ENCODE data around the gene TSSK3. TPM values are rescaled to one million over a fixed set of nuclear protein-coding genes. Genes with fewer than 3 reads are reported as not detected.

Gene TSSK3
- polyA plus RNA-seq, 1 donor (not counting 4 experiments of a cell fraction or from before 2014, with no cell fraction given), result 0.14 TPM

DNA sequence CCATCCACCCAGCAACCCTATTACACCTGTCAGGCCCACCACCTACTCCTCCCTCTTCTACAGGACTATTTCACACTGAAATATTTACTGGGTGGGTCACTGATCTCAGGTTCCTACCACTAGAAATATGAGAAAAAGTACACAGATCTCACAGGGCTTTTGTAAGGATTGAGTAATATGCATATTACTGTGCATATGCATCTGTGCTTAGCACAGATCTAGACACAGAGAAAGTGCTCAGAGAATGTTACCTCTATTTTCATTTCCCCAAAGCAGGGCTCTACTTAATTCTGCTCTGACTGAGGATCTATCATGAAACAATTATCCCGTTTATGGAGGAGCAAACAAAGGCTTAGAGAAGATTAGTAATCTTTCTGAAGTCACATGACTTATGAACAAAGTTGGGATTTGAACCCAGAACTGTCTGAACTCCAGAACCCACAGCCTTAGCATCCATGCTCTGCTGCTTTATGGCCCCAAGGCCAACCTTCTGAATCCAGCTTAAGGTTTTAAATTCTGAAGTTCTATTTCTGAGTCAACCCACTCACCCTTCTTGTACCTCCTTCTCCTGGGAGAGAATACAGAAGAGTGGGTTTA lies 11.8 kb downstream of the TSSK3 start:
- Histone ChIP-seq H4K20me1 (ENCODE audit: control insufficient read depth, extremely low read depth, insufficient read depth, low read length) (no peaks in the 10 kb centered on the region), H3K9ac (ENCODE audit: control insufficient read depth, extremely low read depth, insufficient read depth, low read length) (no peak overlapping the region), H3K36me3 (ENCODE audit: control insufficient read depth in 2 of 2, extremely low read depth in 1 of 2, insufficient read depth in 2 of 2, low read length in 2 of 2) (peaks cover 46 to 54% of the 10 kb centered on the region in 2 experiments), H3K4me3 (ENCODE audit: control insufficient read depth in 2 of 3, extremely low read depth in 1 of 3, insufficient read depth in 2 of 3, low read depth in 1 of 3, low read length in 3 of 3) (no peak overlapping the region), H3K27ac (ENCODE audit: control insufficient read depth, insufficient read depth, low read length) (no peak overlapping the region), H3K9me1 (ENCODE audit: control insufficient read depth, extremely low read depth, insufficient read depth, low read length) (no peaks in the 10 kb centered on the region), H2AFZ (ENCODE audit: control insufficient read depth, low read length) (no peak overlapping the region), H3K4me2 (ENCODE audit: control insufficient read depth, extremely low read depth, insufficient read depth, low read depth, low read length) (no peak overlapping the region), H3K9me3 (ENCODE audit: control insufficient read depth, low read depth, low read length) (no peaks in the 10 kb centered on the region), H3K4me1 (ENCODE audit: control insufficient read depth, extremely low read depth, insufficient read depth, low read length) (no peaks in the 10 kb centered on the region), H3K79me2 (ENCODE audit: control insufficient read depth, insufficient read depth, low read length) (no peaks in the 10 kb centered on the region), H3K27me3 (ENCODE audit: control insufficient read depth, extremely low read depth, insufficient read depth, low read length) (no peaks in the 10 kb centered on the region)
- TF ChIP-seq, protein P1, sequence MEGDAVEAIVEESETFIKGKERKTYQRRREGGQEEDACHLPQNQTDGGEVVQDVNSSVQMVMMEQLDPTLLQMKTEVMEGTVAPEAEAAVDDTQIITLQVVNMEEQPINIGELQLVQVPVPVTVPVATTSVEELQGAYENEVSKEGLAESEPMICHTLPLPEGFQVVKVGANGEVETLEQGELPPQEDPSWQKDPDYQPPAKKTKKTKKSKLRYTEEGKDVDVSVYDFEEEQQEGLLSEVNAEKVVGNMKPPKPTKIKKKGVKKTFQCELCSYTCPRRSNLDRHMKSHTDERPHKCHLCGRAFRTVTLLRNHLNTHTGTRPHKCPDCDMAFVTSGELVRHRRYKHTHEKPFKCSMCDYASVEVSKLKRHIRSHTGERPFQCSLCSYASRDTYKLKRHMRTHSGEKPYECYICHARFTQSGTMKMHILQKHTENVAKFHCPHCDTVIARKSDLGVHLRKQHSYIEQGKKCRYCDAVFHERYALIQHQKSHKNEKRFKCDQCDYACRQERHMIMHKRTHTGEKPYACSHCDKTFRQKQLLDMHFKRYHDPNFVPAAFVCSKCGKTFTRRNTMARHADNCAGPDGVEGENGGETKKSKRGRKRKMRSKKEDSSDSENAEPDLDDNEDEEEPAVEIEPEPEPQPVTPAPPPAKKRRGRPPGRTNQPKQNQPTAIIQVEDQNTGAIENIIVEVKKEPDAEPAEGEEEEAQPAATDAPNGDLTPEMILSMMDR (optimal IDR thresholded peaks at IDR 0.05 in 1 of 3, IDR thresholded peaks at IDR 0.05 in 1 of 3, conservative IDR thresholded peaks at IDR 0.05 in 1 of 3; ENCODE audit: extremely low read depth in 1 of 3, insufficient read depth in 2 of 3, low read length in 3 of 3), result no peak
- no peak for TF ChIP-seq EZH2 (IDR thresholded peaks at IDR 0.05; ENCODE audit: low read length)
- DNase-seq (ENCODE audit: low read depth, low spot score) (no peak), FAIRE-seq (no peak)
- dilution Hi-C loops (cut with MboI; ENCODE audit: extremely low pct_ligation_motif_present, low sequenced_read_pairs), result no loop called here

DNA sequence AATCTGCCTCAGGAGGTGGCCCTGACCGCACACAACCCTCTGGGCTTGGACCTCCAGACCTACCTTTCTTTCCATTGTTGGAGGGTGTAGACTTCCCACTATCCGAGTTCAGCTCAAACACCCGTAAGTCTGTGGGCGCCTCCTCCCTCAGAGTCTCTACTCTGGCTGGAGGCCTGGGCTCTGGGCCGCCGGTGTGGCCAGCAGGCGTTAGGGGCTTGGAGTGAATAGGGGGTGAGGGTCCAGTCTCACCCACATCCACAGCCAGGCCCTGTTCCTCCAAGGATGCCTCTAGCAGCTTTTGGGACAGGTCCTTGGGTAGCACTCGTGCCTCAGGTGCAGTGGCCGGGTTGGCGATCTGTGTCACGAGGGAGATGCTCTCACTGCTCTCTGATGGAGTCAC lies 13.9 kb downstream of the TSSK3 start:
- no peak overlapping the region for H3K4me3 ChIP-seq (ENCODE audit: control insufficient read depth in 2 of 3, extremely low read depth in 1 of 3, insufficient read depth in 2 of 3, low read depth in 1 of 3, low read length in 3 of 3)
- no peak for DNase-seq (ENCODE audit: low read depth, low spot score)
- H3K9ac ChIP-seq (ENCODE audit: control insufficient read depth, extremely low read depth, insufficient read depth, low read length), result no peak overlapping the region
- FAIRE-seq, result no peak
- no peaks in the 10 kb centered on the region for H3K27me3 ChIP-seq (ENCODE audit: control insufficient read depth, extremely low read depth, insufficient read depth, low read length)
- H2AFZ ChIP-seq (ENCODE audit: control insufficient read depth, low read length), result no peak overlapping the region
- dilution Hi-C loops (cut with MboI; ENCODE audit: extremely low pct_ligation_motif_present, low sequenced_read_pairs), result no loop called here
- no peak for TF ChIP-seq EZH2 (IDR thresholded peaks at IDR 0.05; ENCODE audit: low read length)
- TF ChIP-seq, protein P1 (optimal IDR thresholded peaks at IDR 0.05 in 1 of 3, IDR thresholded peaks at IDR 0.05 in 1 of 3, conservative IDR thresholded peaks at IDR 0.05 in 1 of 3; ENCODE audit: extremely low read depth in 1 of 3, insufficient read depth in 2 of 3, low read length in 3 of 3), result no peak
- no peak overlapping the region for H3K4me2 ChIP-seq (ENCODE audit: control insufficient read depth, extremely low read depth, insufficient read depth, low read depth, low read length)
- no peaks in the 10 kb centered on the region for H4K20me1 ChIP-seq (ENCODE audit: control insufficient read depth, extremely low read depth, insufficient read depth, low read length)
- H3K9me3 ChIP-seq (ENCODE audit: control insufficient read depth, low read depth, low read length), result no peaks in the 10 kb centered on the region
- H3K79me2 ChIP-seq (ENCODE audit: control insufficient read depth, insufficient read depth, low read length), result no peaks in the 10 kb centered on the region
- peaks cover 52 to 62% of the 10 kb centered on the region in 2 experiments for H3K36me3 ChIP-seq (ENCODE audit: control insufficient read depth in 2 of 2, extremely low read depth in 1 of 2, insufficient read depth in 2 of 2, low read length in 2 of 2)
- no peak overlapping the region for H3K27ac ChIP-seq (ENCODE audit: control insufficient read depth, insufficient read depth, low read length)
- H3K4me1 ChIP-seq (ENCODE audit: control insufficient read depth, extremely low read depth, insufficient read depth, low read length), result no peaks in the 10 kb centered on the region
- no peaks in the 10 kb centered on the region for H3K9me1 ChIP-seq (ENCODE audit: control insufficient read depth, extremely low read depth, insufficient read depth, low read length)

Data from keratinocyte (primary cell).